ENCODE measurements around the gene CRELD2.

- TF ChIP-seq POLR2AphosphoS5 (IDR thresholded peaks at IDR 0.05) (no peak), CTCF (IDR thresholded peaks at IDR 0.05) (no peak)
Observed at GRCh38 chr22:49935561-49935960, 17.1 kb downstream of the CRELD2 start.

Measured in prostate gland (tissue), 2 donors.